Pulmonary artery endothelial cell (primary cell): ENCODE measurements around the gene TNKS1BP1. TPM values are rescaled to one million over a fixed set of nuclear protein-coding genes. Genes with fewer than 3 reads are reported as not detected.
"Not testable (repeated sequence)": the region's sequence is repeated elsewhere in the genome, so short reads cannot be mapped to it uniquely, and the experiment has no call there.

Source experiments
- DNase-seq: peaks from one replicate; pipeline ENCODE4 v3.0.0-alpha.2; 2011; ENCODE audit warnings: low read depth, low spot score
- total RNA-seq: library from RNA; depleted of rRNA; stranded (reverse); fragments of >200 nt; gene quantifications from 2 replicates; pipeline ENCODE4 v1.2.3, GENCODE V29; 2014

TNKS1BP1 gene
- total RNA-seq, 1 donor from 2014 or later: 107 TPM

GRCh38 chr11:57310630-57311086 lies 14.1 kb downstream of the TNKS1BP1 start:
- DNase-seq: no peak

GRCh38 chr11:57310091-57310490 lies 14.7 kb downstream of the TNKS1BP1 start:
- no peak for DNase-seq

GRCh38 chr11:57309106-57310059 lies 15.4 kb downstream of the TNKS1BP1 start:
- DNase-seq: no peak

- no peak for DNase-seq
These were observed 16.2 kb downstream of the TNKS1BP1 start for GRCh38 chr11:57308426-57309060.

DNA sequence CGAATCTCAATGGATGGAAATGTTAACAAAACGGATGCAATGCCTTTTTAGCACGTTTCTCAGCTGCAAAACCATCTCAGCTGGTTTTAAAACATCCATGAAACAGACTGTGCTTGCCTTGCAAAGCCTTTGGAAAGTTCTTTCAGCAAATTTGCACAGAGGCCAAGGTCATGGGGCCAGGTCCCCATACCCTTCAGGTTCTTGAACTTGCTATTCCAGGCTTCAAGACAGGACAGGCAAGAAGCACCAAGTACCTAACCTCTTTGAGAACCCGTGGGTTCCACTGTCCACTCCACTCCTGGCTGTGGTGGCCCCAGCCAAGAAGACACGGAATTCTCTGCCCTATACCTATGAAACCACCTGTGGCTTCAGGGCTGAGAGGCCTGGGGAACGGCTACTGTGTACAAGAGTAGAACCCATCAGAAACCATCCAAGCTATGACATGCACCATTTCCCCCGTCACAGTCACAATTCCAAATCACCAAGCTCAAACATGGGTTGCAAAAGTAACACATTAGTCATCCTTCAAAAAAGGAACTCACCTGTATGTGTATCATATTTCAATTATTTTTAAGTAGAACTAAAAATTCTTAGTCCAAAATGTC lies 17.0 kb downstream of the TNKS1BP1 start:
- DNase-seq: no peak

DNA sequence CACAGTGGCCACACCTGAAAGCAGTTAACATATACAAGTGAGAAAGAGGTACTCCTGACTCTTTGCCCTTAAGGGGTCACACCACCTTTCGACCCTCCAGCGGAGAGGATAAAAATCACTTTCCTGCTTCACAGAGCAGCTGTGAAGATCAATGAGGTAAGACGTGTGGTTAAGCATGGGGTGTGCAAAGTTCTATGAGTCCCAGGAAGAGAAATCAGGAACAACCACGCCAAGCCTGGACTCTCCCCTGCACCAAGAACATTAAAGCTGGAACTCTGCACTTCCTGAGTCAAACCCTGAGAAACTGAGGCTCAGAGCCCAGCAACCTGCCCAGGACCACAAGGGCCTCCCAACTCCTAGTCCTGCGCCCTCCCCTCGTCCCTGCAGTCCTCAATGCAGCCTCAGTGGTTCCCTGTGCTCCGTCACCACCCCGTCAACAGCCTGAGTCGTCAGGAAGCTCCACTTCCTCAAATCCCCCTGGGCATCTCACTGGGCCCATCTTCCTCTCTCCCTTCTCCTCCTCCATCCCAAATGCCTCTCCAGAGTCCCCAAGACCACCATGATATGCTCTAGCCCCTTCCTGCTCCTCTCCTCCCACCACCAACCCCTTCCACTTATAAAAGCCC lies 17.7 kb downstream of the TNKS1BP1 start:
- no peak for DNase-seq

DNA sequence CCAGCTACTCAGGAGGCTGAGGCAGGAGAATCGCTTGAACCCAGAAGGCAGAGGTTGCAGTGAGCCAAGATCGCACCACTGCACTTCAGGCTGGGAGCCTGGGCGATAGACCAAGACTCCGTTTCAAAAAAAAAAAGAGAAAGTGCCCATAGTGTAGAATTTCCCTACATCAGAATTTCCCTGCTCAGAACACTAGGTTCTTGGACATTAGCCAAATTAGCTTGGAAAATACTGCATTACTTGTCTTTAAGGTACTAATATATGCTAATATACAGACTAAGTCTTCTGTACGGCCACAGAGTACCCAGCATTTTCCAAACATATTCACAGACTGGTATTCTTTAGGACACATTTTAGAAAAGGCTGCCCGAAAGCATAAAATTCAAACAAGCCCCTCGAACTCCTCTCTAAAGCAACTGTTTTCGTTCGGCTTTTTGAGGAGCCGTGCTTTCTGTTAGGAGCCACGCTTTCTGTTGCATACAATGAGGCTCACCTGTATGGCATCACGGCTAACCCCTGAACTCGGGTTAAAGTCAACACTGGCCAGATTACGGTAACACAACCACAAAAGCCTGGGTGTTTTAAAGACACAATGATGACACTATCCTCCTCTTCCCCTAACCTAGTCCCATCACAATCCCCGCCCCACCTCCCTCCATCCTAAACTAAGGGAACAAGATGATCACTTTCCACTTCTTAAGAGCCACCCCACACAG lies 18.4 kb downstream of the TNKS1BP1 start:
- DNase-seq: no peak

- no peak for DNase-seq
These were observed 19.2 kb downstream of the TNKS1BP1 start for GRCh38 chr11:57305523-57305922.

DNA sequence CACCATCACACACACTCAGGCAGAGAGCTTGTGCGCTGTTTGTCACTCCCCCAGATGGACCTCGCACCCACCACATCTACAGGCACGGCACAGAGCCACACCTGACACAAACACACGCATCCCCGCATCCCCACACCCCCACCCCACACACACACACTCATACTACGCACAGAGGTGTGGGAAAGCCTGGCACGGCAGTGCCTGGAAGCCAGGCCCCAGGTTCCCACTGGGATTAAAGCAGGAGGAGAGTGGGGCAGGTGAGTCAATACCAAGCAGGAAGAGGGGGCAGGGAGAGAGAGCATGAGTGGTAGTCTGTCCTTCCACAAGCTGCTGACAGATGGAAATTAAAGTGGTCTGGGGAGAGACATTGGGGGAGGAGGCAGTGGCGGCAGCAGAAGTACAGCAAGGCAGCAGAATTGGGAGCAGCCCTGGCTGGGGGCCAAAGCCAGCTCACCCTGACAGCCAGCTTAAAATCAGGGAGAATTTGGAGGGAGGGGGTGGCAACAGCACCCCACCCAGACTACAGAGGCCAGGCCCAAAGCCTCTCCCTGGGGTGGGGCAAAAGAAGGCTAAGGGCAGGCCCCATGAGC lies 20.7 kb downstream of the TNKS1BP1 start:
- no peak for DNase-seq

DNA sequence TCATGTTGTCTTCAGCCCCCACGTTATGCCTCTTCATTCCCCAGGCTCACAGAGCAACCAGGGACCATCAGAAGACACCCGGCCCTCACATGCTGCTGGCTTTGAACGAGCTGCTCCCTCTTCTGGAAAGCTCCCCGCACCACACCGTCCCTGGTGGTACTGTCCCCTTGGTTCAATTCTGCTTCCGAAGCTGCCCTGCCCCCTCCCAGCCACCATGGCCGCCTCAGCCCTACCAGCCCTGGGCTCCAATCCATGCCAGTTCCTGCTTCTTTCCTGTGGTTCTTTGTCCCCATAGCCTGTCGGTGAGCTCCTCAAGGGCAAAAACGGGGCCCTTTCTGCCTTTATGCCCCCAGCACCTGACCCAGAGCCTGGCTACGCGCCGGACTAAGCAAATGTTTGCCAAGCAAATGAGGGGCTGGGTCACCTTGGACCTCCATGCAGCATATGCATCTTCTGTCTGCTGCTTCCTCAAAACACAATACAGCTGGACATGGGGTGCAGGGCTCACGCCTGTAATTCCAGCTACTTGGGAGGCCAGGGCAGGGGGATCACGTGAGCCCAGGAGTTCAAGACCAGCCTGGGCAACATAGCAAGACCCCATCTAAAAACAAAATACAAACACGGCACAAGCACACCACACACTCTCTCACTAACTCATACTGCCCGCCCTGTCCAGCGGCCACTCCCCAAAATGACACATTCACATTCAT lies 21.3 kb downstream of the TNKS1BP1 start:
- DNase-seq: no peak

DNA sequence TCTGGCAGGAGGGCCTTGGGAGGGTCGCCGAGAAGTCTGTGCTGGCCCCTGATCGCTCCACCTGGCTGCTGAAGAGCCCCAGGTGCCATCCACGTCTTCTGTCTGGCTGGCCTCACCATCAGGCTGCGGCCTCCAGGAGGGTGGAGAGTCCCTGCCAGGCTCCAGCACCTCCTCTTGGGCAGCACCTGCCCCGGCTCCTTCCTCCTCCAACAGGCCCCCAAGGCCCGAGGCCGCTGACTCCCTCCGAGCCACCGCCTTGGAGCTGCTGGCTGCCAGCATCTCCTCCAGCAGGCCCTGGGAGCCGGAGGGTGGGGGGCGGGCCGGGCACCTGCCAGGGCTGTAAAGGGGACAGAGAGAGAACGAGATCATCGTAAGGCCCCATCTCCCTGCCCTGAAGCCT lies 22.3 kb downstream of the TNKS1BP1 start:
- no peak for DNase-seq

DNA sequence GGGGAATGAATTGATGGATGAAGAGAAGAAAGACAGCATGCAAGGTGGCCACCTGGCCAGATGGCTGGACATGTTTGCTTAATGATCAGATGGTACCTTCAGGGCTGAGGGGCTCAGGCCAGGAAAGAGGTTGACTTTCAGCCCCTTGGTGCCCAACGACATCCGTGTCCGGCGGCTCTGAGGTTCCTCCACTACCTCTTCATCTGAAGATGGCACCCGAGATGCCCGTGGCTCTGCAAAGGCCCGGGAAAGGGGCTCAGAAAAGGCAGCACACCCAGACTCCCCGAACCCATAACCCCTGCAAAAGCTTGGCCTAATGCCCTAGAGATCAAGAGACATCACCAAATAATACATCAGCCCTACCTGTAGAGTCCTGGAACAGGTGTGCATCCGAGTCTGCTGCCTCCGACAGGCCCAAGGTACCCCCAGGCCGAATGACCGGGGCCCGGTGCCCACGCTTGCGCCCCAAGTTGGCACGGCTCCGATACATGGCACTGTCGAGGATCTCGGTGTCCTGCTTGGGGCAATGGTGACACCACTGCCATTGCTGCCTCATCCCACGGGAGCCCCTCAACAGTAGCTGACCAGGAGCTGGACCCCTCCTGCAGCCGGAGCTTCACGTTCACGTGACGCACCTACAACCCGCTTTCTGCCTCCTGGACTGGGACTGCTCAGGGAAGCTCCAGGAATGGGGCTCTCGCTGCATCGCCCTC lies 22.9 kb downstream of the TNKS1BP1 start:
- no peak for DNase-seq

DNA sequence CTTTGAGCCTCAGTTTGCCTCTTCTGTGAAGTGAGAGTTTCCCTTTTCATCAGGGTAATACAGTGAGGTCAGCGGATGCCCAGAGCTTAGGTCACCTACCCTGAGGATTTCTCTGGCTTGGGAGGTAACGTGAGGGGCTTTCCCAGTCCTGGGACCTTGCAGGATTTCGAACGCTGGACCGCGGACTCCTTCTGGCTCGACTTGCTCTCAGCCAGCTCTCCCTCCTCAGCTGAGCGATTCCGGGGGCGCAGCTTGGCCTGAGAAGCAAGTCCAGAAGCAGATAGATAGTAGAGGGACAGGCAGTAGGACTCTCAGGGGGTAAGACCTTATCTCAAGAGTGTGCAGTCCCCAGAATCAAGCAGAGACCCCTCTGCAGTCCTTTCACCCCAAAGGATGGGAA lies 24.0 kb downstream of the TNKS1BP1 start:
- DNase-seq: no peak

DNA sequence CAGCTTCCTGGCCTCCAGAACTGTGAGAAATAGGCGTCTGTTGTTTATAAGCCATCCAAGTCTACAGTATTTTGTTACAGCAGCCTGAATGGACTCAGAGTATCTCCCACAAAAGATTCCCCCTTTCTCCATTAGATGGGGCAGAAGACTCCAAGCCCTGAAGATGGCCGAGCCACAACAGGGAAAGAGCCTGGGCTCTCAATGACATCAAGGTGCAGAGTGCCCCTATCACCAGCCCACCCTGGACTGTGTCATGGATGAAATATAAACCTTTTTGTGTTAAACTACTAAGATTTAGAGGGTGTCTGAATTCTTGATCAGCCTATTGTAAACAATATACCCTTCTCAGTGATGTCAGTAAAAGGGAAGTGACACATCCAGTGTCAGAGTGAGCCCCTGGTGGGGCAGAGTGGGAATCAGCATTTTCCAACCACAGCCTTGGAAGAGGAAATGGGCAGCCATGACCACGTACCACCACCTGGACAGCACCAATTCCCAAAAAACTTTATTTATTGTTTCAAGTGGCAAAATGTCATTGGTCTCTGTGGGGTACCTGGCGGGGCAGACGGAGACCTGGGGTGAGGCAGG lies 25.5 kb downstream of the TNKS1BP1 start:
- DNase-seq: no peak

DNA sequence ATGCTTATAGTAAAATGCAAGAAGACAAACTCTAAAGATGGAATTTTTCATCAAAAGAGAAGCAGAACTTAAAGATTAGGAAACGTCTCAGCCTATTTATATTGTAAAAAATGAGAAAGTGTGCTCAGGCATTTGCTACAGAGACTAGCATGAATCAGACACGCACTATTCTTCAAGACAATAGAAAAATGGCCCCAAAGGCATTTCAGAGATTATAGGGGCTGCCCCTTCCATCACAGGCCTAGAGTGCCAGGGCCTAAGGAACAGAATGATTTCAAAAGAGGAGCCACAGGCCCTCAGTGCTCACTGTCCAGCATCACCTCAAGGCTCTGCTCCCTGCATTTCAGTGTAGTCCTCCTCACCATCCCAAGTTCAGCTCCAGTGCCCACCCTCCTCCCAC lies 27.5 kb downstream of the TNKS1BP1 start:
- no peak for DNase-seq

- not testable (repeated sequence) for DNase-seq
These were observed 28.5 kb downstream of the TNKS1BP1 start for GRCh38 chr11:57296205-57296604.

- no peak for DNase-seq
These were observed 30.3 kb downstream of the TNKS1BP1 start for GRCh38 chr11:57294225-57295131.

- no peak for DNase-seq
These were observed 34.5 kb downstream of the TNKS1BP1 start for GRCh38 chr11:57290288-57290687.
